RWPE1 (cell line): Measurements from ENCODE around the gene ACTR3C.

Source experiments
- CTCF ChIA-PET: fragments of 350-600 bp; sonication (Branson Sonifier 250); formaldehyde crosslinking; extraction: SDS; loops from one replicate; lab custom pipeline; 2021; lab: Yijun Ruan, JAX
- POLR2A ChIA-PET: fragments of 400-600 bp; formaldehyde crosslinking; extraction: SDS; loops from one replicate; lab custom pipeline; 2020; ENCODE audit warnings: antibody characterized with exemption; ENCODE audit not compliant: low non-redundant PET; lab: Yijun Ruan, JAX
- DNase-seq: peaks from one replicate; pipeline ENCODE4 v3.0.0; 2012; ENCODE audit warnings: low spot score
- H3K27ac ChIP-seq: fragments of 450-650 bp; 2 replicates; pipeline ENCODE4 v1.5.1; 2017
- TF ChIP-seq, protein P1 (sequence below): fragments of 450-650 bp; conservative IDR thresholded peaks from 2 replicates; pipeline ENCODE4 v1.5.1; 2017; ENCODE audit warnings: low read depth, mild to moderate bottlenecking

Gene ACTR3C

DNA sequence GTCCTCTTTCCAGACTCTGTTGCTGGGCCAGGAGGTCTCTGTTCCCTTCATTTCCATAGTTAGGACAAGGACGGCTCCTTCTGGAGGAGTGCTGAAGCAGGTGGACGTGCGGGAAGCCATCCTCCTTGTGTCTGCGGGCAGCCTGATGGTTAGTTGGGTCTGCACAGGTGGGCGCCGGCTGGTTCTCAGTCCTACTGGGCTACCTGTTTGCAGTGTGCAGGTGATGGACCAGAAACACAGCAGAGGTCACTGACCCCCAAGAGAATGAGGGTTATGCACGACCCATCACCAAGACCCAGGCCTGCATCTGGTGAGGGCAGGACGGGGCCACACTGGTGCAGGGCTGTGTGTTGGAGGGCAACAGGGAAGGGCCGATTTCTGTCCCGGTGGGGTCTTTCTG lies 10.3 kb upstream of the ACTR3C start:
- CTCF ChIA-PET = interaction anchor here (0.6 kb wide), 1 partner anchor 105 kb away, joined by 3 read pairs; no protein-coding TSS in a partner anchor
- POLR2A ChIA-PET = no interaction called here
- no peak for DNase-seq
- H3K27ac ChIP-seq = no peak overlapping the region
- TF ChIP-seq, protein P1, sequence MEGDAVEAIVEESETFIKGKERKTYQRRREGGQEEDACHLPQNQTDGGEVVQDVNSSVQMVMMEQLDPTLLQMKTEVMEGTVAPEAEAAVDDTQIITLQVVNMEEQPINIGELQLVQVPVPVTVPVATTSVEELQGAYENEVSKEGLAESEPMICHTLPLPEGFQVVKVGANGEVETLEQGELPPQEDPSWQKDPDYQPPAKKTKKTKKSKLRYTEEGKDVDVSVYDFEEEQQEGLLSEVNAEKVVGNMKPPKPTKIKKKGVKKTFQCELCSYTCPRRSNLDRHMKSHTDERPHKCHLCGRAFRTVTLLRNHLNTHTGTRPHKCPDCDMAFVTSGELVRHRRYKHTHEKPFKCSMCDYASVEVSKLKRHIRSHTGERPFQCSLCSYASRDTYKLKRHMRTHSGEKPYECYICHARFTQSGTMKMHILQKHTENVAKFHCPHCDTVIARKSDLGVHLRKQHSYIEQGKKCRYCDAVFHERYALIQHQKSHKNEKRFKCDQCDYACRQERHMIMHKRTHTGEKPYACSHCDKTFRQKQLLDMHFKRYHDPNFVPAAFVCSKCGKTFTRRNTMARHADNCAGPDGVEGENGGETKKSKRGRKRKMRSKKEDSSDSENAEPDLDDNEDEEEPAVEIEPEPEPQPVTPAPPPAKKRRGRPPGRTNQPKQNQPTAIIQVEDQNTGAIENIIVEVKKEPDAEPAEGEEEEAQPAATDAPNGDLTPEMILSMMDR = no peak

DNA sequence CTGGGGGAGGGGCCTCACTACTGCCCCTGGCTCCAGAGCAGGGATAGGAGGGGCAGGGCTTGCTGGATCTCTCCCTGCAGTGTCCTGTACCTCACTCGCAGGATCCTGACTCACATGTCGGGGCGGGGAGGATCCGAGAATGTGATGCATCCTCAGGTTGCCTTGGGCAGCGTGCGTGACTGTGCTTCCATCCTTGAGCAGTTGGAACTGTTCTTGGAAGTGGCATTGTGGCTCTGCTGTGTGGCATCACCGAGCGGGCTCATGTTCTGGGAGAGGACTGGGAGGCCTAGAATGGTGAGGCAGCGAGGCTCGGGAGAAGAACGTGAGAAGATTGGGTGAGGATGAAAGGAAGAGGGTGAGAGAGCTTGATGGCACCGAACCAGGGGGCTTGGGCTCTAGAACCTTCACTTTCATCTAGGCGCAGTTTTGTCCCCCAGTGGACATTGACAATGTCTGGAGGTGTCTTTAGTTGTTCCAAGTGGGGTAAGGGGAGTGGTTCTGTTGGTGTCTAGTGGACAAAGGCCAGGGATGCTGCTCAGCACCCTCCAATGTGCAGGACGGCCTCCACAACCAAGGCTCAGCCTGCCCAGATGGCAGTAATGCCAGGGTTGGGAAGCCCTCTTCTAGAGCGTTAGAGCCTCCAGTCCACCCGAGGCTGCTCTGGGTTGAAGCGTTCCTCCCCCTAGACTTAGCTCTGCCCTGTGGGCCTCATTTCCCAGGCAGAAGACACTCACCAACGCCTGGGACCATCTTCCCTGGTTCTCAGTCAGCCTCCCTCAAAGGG lies 9.7 kb upstream of the ACTR3C start:
- ChIA-PET CTCF (interaction anchor here (0.6 kb wide), 1 partner anchor 106 kb away, joined by 3 read pairs; no protein-coding TSS in a partner anchor), POLR2A (no interaction called here)
- H3K27ac ChIP-seq = no peak overlapping the region
- DNase-seq = no peak
- TF ChIP-seq, protein P1 = no peak

DNA sequence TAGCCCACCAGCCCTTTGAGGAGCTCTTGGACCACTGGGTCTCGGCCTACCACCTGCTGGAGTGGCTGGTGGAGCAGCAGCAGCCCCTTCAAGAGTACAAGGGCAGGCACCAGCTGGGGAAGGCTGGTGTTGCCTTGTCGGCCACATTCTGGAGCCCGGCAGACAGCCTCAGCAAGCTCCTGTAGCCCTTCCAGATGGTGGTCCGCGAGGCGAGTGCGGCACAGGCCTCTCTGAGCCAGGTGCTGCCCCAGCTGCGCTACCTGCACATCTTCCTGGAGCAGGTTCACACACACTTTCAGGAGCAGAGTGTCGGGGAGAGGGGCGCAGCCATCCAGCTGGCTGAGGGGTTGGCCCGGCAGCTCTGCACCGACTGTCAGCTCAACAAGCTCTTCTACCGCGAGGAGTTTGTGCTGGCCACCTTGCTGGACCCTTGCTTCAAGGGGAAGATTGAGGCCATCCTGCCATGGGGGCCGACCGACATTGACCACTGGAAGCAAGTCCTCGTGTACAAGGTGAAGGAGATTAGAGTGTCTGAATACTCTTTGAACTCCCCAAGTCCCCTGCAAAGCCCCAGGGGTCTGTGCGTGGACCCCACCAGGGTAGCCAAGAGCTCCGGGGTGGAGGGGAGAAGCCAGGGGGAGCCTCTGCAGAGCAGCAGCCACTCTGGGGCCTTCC lies 7.0 kb upstream of the ACTR3C start:
- TF ChIP-seq, protein P1 = no peak
- H3K27ac ChIP-seq = no peak overlapping the region
- POLR2A ChIA-PET = no interaction called here
- CTCF ChIA-PET = no interaction called here
- no peak for DNase-seq

DNA sequence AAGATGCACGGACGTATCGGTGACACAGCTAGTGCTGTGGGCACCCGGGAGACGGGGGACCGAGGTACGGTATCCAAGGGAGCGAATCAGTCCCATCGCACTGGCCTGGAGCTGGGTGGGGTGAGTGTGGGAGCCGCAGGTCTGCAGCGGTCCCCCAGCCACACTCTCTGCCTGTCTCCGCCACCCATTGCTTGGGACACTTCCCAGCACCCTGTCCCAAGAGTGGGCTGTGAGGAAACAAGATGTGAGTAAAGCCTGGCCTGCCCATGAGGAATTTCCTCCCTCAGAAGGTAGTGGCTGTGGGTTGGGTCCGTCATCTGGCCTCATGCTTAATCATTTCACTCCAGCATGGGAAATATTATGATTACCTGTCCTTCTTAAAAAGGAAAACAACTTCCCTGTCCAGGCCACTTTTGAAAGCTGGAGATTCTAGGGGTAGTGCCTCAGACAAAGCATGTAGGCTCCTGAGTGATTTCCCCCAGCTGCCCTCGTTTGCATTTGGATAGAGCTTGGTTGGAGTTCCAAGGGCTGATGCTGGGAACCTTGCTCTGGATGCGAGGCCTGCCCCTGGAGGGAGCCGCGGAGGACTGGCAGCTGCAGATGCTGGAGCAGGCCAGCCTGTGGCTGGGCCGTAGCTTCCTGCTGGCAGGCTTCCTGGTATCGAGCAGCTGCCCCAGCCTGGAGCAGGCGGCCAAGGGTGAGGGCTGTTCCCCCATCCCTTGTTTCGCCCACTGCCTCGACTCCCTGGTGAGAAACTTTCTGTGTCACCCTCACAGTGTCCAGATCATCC lies 6.2 kb upstream of the ACTR3C start:
- POLR2A ChIA-PET = no interaction called here
- no peak overlapping the region for H3K27ac ChIP-seq
- CTCF ChIA-PET = no interaction called here

DNA sequence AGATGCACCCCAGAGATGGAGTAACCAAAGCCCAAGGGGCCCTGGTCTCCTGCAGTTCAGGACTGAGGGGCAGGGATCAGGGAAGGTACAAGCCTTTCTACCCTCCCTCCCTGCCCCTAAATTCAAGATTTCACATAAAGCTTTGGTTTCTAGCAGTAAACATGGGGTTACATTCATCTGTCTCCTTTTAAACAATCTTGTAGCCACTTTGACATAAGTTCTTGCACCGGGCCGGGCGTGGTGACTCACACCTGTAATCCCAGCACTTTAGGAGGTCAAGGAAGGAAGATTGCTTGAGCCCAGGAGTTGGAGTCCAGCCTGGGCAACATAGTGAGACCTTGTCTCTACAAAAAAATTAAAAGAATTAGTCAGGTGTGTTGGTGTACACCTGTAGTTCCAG lies 4.0 kb upstream of the ACTR3C start:
- CTCF ChIA-PET = no interaction called here

More for the DNA sequence above, 6.2 kb upstream of the ACTR3C start:
- DNase-seq = no peak
- TF ChIP-seq, protein P1 = no peak

More for the DNA sequence above, 4.0 kb upstream of the ACTR3C start:
- TF ChIP-seq, protein P1 = no peak
- POLR2A ChIA-PET = no interaction called here
- no peak overlapping the region for H3K27ac ChIP-seq
- DNase-seq = no peak
